HG03457 (cell line): ENCODE data around the gene STXBP2.

Experiments used
- ATAC-seq: cut with Tn5 transposase; IDR thresholded peaks from one replicate; pipeline ENCODE4 v1.9.1; 2021; ENCODE audit warnings: moderate number of reproducible peaks; ENCODE audit not compliant: unreplicated experiment

The STXBP2 gene

DNA sequence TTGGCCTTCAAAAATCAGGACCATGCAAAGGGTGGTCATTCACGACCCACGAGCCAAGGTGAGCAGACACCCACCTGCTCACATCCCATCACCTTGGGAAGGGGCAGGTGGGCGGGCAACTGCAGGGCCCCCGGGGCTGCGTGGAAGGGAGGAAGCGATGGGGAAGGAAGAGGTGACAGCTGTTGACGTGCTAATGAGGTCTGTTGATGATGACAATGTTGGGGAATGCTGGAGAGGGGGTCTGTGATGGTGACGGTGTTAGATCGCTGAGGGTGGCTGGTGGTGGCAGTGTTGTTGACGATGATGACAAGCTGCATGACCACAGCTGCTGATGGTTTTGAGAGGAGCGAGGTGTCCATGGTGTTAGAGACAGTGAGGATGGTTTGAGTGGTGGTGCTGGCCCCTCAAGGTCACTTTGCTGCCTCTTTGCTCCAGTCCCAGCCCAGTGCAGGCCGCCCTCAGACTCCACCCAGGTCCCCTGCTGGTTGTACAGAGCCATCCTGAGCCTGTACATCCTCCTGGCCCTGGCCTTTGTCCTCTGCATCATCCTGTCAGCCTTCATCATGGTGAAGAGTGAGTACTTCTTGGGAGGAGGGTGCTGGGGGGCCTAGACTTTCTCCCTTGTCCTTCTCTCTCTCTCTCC is 40.9 kb downstream of the STXBP2 start:
- no peak for ATAC-seq

DNA sequence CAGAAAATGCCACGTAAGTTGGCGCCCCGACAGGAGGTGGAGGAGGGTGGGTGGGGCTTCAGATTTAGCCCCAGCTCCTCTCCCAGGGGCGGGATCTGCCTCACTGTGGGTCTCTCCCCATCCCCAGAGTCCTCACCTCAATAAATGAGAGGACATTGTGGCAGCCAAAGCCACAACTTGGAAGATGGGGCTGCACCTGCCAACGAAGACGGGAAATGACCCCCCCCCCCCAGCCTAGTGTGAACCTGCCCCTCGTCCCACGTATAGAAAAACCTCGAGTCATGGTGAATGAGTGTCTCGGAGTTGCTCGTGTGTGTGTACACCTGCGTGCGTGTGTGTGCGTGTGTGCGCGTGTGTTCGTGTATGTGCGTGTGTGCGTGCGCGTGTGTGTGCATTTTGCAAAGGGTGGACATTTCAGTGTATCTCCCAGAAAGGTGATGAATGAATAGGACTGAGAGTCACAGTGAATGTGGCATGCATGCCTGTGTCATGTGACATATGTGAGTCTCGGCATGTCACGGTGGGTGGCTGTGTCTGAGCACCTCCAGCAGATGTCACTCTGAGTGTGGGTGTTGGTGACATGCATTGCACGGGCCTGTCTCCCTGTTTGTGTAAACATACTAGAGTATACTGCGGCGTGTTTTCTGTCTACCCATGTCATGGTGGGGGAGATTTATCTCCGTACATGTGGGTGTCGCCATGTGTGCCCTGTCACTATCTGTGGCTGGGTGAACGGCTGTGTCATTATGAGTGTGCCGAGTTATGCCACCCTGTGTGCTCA is 42.3 kb downstream of the STXBP2 start:
- no peak for ATAC-seq

DNA sequence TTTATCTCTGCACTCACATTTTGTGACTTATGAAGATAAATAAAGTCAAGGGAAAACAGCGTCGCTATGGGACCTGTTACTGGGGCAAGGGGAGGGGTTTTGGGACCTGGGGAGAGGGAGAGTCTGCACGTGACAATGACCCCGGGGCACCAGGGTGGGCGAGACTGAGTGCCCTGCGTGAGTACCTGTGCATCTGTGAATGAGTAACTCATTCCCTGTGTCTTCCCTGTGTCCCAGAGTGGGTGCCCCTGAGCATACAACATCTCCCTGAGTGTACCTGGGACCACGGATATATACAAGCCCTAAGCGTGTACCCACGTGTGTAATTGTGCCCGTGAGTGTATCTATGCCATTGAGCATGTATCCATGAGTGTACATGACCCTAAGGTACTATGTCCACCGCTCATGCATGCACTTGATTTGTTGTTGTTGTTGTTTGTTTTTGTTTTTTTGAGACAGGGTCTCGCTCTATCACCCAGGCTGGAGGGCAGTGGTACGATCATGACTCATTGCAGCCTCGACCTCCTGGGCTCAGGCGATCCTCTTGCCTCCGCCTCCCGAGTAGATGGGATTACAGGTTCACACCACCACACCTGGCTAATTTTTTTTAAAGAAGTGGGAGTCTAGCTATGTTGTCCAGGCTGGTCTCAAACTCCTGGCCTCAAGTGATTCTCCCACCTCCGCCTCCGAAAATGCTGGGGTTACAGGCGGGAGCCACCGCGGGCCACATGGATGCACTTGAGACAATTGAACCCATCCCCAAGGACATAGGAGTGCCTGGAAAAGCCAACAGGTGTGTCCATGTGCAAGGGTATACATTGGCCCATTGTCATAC is 43.1 kb downstream of the STXBP2 start:
- ATAC-seq: no peak

DNA sequence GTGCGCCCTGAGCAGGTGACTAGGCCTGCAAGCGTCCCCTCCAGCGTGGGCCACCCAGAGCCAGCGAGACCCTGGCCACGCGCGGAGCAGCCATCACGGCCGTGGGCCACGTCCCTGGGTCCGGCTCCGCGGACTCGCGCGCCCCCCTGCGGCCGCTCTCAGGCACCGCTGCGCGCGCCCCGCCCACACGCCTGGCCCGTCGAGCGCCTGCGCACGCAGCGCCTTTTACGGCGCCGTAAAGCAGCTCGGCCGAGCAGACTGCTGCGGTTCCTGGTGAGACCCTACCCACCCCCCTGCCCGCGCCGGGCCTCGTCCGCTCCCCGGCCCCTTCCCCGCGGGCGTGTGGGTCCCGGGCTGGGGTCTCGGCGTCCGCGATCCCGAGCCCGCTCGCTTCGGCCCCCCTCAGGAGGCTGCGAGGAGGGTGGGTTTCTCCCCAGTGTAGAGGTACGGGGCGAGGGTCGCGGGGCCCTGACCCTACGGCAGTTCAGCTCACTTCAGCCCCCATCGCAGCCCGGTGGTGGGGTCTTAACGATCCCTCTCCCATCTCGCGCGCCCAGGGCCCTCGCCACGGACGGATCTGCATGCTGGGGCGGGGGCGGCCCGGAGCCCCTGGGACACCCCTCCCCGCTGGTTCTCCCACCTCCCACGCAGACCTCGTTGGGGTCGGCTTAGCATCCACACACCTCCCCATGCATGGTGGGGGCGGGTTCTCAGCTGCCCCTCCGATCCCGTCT is 43.9 kb downstream of the STXBP2 start, which contains the start of gene TRAPPC5:
Gene TRAPPC5 (plus strand): TSS at position 228 of the 734 bp plus-strand sequence. CDS start 1,421 bp downstream, outside the sequence.
- no peak for ATAC-seq

DNA sequence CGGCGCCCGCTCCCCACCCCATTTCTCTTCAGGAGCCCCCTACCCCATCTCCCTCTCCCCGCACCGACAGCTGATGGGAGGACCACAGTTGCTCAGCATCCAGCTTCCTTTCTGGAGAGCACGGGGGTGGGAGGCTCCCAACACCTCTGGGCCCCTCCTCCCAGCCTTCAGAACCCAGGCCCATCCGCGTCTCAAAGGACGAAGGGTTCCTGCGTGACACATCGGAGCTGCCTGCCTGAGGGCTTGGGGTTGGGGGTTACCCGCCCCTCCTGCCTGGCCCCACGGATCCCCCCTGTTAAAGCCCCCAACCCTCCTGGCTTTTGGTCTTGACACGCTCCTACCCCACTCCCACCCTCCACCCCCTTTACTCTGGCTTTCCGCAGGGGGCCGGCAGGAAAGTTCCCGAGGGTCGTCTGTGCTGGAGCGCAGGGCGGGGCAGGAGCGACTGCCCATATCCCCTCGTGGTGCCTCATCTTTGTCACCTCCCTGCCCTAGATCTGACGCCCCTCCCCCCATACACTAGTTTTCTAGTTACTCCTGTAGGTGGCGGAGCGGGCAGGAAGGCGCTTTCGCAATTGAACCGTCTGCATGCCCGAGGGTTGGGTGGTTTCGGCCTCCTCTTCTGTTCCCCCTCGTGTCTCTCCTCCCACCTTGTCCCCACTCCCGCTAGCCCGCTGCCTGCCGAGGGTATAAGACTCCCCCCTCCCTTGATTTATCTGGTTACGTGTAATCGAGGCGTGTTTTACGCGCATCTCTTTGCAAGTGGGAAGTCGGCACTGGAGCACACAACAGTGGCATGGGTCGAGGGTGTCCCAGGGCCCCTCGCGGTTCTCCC is 44.6 kb downstream of the STXBP2 start:
- ATAC-seq: no peak

DNA sequence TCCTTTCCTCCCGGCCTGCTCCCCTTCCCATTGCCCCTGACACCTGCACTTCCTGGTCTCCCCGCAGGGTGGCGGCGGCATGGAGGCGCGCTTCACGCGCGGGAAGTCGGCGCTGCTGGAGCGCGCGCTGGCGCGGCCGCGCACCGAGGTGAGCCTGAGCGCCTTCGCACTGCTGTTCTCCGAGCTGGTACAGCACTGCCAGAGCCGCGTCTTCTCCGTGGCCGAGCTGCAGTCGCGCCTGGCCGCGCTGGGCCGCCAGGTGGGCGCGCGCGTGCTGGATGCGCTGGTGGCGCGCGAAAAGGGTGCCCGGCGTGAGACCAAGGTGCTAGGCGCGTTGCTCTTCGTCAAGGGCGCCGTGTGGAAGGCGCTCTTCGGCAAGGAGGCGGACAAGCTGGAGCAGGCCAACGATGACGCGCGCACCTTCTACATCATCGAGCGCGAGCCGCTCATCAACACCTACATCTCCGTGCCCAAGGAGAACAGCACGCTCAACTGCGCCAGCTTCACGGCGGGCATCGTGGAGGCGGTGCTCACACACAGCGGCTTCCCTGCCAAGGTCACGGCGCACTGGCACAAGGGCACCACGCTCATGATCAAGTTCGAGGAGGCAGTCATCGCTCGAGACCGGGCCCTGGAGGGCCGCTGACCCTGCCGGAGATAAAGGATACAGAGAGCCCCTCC is 45.4 kb downstream of the STXBP2 start:
- no peak for ATAC-seq

DNA sequence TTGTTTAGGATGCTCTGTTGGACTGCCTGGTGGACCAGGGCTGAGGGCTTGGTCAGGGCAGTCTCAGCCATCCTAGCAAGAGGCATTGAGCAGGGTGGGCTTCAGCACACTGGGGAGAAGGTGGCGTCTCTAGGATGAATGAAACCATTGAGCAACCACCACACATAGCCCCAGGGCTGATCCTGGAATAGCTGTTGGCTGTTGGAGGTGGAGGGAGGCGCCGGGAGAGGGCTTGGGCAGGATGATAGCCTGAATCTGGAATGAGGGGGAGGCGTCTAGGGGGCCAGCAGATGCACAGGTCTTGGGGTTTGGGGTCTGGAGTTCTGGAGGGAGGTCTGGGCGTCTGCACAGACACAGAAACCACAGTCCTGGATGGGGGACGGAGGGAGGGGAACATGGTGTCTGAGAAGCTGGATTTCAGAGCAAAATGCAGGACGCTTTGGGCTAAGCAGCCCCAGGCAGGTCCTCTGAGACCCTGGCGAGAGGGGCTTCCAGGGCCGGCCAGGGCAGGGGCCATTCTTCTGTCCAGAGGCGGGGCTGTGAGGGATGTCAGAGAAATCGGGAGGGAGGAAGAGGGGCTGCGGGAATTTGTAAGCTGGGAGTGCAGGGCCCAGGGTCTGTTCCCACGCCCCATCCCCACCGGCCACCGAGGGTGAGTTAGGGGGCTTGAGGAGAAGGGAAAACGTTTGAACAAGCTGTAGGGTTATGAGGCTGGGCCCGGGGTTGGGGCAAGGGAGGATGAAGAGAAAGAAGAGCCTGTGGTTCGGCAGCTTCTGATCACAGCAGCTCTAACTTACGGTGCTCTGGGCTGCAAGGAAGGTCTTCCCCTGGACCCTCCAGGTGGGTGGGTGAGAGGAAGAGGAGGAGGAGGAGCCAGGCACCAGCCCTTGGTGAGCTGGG is 48.9 kb downstream of the STXBP2 start:
- ATAC-seq: no peak

DNA sequence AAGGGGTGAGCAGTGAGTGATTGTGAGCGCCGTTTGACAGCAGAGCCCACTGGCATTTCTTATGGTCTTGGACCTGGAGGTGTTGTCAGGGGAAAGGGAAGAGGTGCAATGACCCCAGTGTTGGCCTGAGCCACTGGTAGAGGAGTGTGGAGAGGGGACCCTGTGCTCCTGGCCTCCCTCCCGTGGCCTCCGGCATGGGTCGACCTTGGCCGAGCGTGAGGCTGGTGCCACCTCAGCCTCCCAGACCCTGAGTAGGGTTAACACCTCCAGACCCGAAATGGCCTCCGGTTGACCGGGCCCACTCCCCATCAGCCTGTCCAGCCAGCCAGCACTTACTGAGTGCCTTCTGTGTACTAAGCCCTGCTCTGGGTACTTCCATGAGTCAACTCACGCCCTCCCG is 50.3 kb downstream of the STXBP2 start:
- ATAC-seq: no peak

DNA sequence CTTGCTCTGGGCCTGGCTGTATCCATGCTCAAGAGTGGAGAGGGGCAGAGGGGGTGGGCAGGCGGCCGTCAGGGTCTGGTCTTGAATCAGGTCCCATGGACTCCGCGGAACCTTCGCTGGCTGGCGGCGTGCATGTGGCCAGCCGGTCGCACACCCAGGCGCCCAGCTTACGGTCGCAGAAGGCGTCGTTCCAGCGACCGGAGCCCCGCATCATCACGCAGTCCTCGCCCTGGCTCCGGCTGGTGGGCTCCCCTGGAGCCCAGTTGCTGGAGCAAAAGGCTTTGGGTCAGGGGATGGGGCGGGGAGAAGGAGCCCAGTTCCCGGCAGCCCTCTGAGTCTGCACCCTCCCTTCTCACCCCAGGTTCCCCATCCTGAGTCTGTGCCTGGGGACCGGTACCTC is 52.3 kb downstream of the STXBP2 start:
- no peak for ATAC-seq

DNA sequence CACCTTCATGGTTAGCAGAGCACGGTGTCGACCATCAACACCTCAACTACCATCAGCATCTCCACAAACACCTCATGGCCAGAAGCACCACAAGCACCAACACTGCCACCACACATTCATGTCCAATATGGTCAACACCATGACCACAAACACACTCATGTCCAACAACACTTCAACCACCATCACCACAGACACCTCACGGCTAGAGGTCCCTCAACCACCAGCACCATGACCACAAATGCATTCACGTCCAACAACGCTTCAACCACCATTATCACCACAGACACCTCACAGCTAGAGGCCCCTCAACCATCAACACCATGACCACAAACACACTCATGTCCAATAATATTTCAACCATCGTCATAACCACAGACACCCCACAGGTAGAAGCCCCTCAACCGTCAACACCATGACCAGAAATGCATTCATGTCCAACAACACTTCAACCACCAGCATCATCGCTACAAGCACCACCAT is 53.9 kb downstream of the STXBP2 start:
- no peak for ATAC-seq

DNA sequence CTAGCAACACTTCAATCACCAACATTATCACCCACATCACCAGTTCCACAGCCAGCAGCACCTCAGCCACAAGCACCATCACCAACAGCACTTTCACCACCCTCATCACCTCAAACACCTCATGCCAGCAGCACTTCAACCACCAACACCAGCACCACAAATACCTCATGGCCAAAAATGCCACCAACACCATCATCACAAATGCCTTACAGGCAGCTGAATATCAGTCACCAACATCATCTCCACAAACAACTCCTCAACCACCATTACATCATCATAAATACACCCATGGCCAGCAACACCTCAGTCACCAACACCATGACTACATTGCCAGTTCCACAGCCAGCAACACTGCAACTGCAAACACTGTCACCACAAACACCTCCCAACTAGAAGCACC is 54.6 kb downstream of the STXBP2 start:
- no peak for ATAC-seq

DNA sequence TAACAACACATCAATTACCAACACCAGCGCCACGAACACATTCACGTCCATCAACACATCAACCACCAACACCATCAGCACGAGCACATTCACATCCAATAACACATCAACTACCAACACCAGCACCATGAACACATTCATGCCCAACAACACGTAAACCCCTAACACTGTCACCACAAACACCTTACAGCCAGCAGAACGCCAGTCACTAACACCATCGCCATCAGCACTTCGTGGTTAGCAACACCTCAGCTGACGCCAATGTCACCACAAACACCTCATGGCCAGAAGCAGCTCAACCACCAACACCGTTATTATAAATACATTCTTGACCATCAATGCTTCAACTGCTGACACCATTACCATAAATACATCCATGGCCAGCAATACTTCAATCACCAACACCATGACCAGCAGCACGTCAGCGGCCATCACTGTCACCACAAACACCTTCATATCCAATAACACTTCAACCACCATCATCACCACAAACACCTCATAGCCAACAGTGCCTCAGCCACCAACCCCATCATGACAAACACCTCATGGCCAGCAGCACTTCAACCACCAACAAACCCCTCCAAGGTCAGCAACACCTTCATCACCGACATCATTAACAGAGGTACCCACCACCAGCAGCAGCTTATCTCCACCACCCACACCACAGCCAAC is 55.6 kb downstream of the STXBP2 start:
- ATAC-seq: no peak

DNA sequence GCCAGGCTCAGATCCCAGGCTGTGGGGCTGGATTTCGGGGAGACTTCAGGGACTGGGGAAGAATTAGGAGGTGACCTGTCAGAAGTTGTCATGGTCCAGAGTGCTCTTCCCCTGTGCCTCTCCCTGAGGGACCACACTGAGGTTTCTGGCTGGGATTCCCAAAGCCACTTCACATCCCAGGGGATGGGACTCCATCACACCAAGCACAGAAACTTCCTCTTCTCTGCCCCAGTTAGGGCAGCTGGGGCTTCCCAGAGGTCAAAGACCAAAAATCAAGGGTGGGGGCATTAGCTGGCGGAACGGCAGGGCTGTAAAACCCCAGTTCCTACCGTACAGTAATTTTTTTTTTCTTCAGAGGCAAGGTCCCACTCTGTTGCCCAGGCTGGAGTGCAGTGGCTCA is 57.6 kb downstream of the STXBP2 start:
- ATAC-seq: no peak
